Right renal pelvis (tissue), 4 donors: ENCODE results near the gene ZIC1. TPM values are rescaled to one million over a fixed set of nuclear protein-coding genes. Genes with fewer than 3 reads are reported as not detected.

Experiments
- polyA plus RNA-seq, 4 donors: library from polyadenylated mRNA; unstranded; fragments of 120-200 nt; gene quantifications; one replicate each; pipeline ENCODE4 v1.2.1, GENCODE V29; 2013; ENCODE audit not compliant: insufficient read length in 4 of 4

ZIC1 gene
- polyA plus RNA-seq, 4 donors: 0.03 to 0.95 (median 0.52) TPM

Other genes starting within 250 kb of the ZIC1 start
- under 1 TPM in 1 of 4 donors, not detected in 3; 0.05 TPM for gene ZIC4, start 2.8 kb upstream of the ZIC1 start, polyA plus RNA-seq